GM12873 (cell line): ENCODE data around the gene LMTK2.

Source experiments
- CTCF ChIP-seq: IDR thresholded peaks from 2 replicates; pipeline ENCODE4 v1.5.1; 2012; ENCODE audit warnings: low read depth, mild to moderate bottlenecking, moderate library complexity, low read length, control low read depth; ENCODE audit not compliant: insufficient read depth; ENCODE audit errors: missing control alignments

The LMTK2 gene

GRCh38 chr7:98256431-98256830, 149.8 kb downstream of the LMTK2 start:
- TF ChIP-seq CTCF: no peak

GRCh38 chr7:98257701-98258100, 151.0 kb downstream of the LMTK2 start:
- no peak for TF ChIP-seq CTCF
